ENCODE results near the gene P2RX2.

The P2RX2 gene

DNA sequence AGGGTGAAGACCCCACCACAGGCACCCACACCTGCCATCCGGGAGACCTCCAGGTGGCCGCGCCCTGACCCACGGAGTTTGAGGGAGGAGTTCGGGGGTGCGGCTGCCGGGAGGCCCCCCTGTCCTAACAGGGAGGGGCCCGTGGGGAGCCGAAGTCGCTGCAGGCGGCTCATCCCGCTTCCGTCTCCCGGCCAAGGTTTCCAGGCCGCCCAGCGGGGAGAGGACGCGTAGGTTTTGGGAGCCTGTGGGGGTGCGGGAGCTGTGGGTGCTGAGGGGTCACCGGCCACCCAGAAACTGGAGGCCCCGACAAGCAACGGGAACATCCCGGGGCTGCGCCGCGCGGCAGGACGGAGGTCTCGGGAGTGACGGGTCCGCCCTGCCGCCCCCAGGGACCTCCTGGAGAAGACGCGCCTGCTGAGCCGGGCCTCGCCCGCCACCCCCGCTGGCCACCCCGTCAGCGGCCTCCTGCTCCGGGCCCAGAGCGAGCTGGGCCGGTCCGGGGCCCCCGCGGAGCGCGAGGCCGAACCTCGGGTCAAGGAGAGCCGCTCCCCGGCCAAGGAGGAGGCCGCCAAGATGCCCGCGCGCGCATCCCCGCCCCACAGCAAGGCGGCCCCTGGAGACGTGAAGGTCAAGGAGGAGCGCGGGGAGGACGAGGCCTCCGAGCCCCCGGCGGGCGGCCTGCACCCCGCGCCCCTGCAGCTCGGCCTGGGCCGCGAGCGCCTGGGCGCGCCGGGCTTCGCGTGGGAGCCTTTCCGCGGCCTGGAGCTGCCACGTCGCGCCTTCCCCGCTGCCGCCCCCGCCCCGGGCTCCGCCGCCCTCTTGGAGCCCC is 35.8 kb upstream of the P2RX2 start:
- TF ChIP-seq, protein P1, sequence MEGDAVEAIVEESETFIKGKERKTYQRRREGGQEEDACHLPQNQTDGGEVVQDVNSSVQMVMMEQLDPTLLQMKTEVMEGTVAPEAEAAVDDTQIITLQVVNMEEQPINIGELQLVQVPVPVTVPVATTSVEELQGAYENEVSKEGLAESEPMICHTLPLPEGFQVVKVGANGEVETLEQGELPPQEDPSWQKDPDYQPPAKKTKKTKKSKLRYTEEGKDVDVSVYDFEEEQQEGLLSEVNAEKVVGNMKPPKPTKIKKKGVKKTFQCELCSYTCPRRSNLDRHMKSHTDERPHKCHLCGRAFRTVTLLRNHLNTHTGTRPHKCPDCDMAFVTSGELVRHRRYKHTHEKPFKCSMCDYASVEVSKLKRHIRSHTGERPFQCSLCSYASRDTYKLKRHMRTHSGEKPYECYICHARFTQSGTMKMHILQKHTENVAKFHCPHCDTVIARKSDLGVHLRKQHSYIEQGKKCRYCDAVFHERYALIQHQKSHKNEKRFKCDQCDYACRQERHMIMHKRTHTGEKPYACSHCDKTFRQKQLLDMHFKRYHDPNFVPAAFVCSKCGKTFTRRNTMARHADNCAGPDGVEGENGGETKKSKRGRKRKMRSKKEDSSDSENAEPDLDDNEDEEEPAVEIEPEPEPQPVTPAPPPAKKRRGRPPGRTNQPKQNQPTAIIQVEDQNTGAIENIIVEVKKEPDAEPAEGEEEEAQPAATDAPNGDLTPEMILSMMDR (IDR thresholded peaks at IDR 0.05; ENCODE audit: control extremely low read depth, extremely low read depth, low read depth, missing control alignments) = no peak
- POLR2A ChIA-PET = no interaction called here
- CTCF ChIA-PET = no interaction called here
- no peak for DNase-seq (ENCODE audit: extremely low spot score)

DNA sequence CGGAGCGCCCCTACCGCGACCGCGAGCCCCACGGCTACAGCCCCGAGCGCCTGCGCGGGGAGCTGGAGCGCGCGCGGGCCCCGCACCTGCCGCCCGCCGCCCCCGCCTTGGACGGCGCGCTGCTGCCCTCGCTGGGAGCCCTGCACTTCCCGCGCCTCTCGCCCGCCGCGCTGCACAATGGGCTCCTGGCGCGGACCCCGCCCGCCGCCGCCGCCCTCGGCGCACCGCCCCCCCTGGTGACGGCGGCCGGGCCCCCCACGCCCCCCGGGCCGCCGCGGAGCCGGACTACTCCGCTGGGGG is 35.2 kb upstream of the P2RX2 start:
- TF ChIP-seq, protein P1 (IDR thresholded peaks at IDR 0.05; ENCODE audit: control extremely low read depth, extremely low read depth, low read depth, missing control alignments) = no peak
- DNase-seq (ENCODE audit: extremely low spot score) = no peak
- CTCF ChIA-PET = no interaction called here
- POLR2A ChIA-PET = no interaction called here

DNA sequence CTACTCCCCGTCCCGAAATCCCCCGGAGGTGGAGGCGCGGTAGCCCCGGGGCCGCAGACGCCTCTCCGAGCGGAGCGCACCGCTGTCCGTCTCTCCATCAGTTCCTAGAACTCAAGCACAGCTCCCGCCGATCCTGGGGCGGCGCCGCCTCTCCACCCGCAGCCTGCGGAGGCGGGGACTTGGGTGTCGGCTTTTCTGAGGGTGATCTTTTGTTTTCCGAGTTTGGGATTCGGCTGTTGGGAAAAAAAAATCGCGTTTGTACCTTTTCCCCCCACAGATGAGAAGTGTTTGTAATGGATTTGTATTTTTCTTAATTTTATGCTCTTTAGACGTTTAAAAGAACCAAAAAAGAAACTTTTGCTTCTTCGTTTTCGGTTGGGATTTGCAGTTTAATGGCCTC is 34.8 kb upstream of the P2RX2 start:
- TF ChIP-seq, protein P1 (IDR thresholded peaks at IDR 0.05; ENCODE audit: control extremely low read depth, extremely low read depth, low read depth, missing control alignments) = no peak
- CTCF ChIA-PET = no interaction called here
- POLR2A ChIA-PET = no interaction called here
- no peak for DNase-seq (ENCODE audit: extremely low spot score)

DNA sequence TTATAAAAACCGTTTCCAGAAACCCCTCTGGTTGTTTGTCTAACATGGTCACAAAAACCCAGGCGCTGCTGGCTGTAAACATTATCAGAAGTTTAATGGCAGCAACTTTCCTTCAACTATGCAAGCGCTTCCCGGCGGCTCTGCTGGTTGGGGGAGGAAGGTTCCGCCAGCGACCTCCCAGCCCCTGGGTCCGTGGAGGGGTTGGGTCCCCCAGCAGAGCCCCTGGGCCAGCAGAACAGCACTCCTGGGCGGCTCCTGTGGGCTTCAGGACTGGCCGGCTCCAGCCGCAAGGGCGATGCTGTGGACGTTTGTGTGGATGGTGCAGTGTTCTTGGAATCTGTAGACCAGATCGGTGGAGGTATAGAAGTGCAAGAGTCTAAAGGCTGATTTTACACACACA is 34.1 kb upstream of the P2RX2 start:
- TF ChIP-seq, protein P1 (IDR thresholded peaks at IDR 0.05; ENCODE audit: control extremely low read depth, extremely low read depth, low read depth, missing control alignments) = no peak
- CTCF ChIA-PET = no interaction called here
- POLR2A ChIA-PET = no interaction called here
- no peak for DNase-seq (ENCODE audit: extremely low spot score)

DNA sequence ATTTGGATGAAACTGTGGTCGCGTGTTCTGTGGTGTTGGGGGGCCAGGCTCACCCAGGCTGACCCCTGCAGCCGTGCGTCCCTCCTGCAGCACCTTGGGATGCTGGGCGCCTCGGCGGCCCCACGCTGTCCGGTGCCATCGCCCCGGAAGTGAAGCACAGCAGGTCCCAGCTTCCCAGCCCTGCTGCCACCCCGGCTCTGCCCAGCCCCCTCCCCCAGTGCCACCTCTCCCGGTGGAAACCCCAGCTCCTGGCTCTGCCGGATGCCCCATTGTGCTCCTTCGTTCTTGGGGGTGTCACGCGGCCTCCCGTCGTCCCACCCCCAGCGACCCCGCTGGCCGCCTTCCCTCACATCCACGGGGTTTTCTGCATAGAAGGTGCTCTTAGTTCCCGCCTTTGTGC is 33.4 kb upstream of the P2RX2 start:
- DNase-seq (ENCODE audit: extremely low spot score) = no peak
- POLR2A ChIA-PET = no interaction called here
- CTCF ChIA-PET = interaction anchor here (1.3 kb wide), 1 partner anchor 24 kb away, joined by 3 read pairs; no protein-coding TSS in a partner anchor
- TF ChIP-seq, protein P1 (IDR thresholded peaks at IDR 0.05; ENCODE audit: control extremely low read depth, extremely low read depth, low read depth, missing control alignments) = no peak

DNA sequence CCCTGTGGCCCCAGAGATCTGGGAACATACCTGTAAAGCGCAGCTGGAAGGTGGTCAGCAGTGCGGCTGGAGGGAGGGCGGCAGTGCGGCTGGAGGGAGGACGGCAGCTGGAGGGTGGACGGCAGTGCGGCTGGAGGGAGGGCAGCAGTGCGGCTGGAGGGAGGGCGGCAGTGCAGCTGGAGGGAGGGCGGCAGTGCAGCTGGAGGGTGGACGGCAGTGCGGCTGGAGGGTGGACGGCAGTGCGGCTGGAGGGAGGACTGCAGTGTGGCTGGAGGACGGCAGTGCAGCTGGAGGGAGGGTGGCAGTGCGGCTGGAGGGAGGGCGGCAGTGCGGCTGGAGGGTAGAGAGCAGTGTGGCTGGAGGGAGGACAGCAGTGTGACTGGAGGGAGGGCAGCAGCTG is 31.6 kb upstream of the P2RX2 start:
- DNase-seq (ENCODE audit: extremely low spot score) = no peak
- POLR2A ChIA-PET = no interaction called here
- CTCF ChIA-PET = interaction anchor here (1.2 kb wide), 1 partner anchor 9 kb away, joined by 3 read pairs; no protein-coding TSS in a partner anchor
- TF ChIP-seq, protein P1 (IDR thresholded peaks at IDR 0.05; ENCODE audit: control extremely low read depth, extremely low read depth, low read depth, missing control alignments) = no peak

Measured in GM10248 (cell line).